ENCODE measurements around the gene ZNF668.

ZNF668 gene

DNA sequence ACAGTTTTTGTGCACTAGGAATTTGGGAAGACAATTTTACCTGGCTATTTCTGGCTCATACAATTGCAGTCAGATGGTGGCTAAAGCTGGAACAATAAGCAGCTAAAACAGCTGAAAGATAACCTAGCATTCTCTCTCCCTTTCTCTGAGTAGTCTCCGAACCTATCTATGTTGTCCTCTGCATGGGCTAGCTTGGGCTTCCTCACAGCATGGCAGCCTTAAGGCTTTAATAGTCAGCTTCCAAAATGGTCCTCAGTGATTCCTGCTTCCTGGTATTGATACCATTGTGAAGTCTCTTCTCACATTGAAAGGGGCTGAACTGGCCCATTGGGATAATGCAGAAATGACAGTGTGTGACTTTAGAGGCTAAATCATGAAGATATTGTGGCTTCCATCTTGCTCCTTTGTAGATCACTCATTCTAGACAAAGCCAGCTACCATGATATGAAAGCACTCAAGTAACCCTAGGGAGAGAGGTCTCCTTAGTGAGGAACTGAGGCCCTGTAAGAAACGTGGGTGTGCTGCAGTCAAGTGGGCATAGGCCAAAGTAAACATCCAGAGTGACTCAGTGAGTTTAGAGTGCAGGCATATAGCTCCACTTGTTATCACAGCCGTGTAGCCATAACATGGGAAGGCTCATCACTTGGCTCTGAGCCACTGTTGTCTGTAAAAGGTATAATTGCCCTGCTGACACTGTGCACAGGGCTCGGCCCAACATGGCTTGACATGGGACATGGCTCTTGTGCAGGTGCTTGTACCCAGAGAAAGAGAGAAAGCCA lies 26.0 kb upstream of the ZNF668 start:
- H3K27ac Mint-ChIP-seq = no peak overlapping the region
- H3K36me3 Mint-ChIP-seq (ENCODE audit: low read depth) = no peaks in the 10 kb centered on the region
- peaks cover 9% of the 10 kb centered on the region for H3K4me1 Mint-ChIP-seq
- no peak for TF ChIP-seq CTCF (IDR thresholded peaks at IDR 0.05)
- H3K9me3 Mint-ChIP-seq = peaks cover 21% of the 10 kb centered on the region
- no peak overlapping the region for H3K4me3 Mint-ChIP-seq
- DNase-seq = no peak
- H3K27me3 Mint-ChIP-seq (ENCODE audit: low read depth, poor library complexity) = peaks cover 13% of the 10 kb centered on the region

DNA sequence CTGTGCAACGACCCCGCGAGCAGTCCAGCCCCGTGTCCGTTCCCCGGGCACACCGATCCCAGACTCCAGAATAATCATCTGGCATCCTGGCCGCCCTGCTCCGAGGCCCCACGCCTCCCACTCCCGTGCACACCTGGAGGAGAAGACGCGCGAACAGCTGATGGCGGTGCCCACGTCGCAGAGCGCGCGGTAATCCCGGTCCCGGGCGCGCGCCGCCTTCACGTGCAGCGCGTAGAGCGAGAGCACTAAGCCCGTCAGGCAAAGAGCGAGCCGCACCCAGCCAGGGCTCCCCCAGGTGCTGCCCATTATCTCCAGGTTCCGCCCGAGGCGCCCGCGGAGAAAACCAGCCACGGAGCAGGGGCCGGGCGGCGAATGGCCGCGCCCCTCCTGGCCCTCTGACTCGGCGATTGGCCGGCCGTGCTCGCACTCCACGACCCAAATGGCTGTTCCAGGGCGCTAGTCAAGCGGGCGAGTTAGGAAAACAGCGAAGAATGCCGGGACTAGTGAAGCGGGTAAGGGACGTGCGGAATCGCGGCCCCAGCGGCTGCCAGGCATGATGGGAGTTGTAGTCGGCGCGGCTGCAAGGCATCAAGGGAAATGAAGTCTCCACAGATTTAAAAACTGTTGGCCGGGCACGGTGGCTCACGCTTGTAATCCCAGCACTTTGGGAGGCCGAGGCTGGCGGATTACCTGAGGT lies 20.5 kb upstream of the ZNF668 start, which contains the start of gene VKORC1:
Gene VKORC1 (minus strand): TSS at position 374 of the 697 bp plus-strand sequence. CDS start 68 bp downstream, at position 306.
- TF ChIP-seq CTCF (IDR thresholded peaks at IDR 0.05) = no peak
- peak; percentile 91 for DNase-seq
- peaks cover 7% of the 10 kb centered on the region for H3K27me3 Mint-ChIP-seq (ENCODE audit: low read depth, poor library complexity)
- H3K27ac Mint-ChIP-seq = peak within 1 kb of the TSS; percentile 88
- H3K4me3 Mint-ChIP-seq = peak within 1 kb of the TSS; percentile 99
- peaks cover 10% of the 10 kb centered on the region for H3K9me3 Mint-ChIP-seq
- peaks cover 9% of the 10 kb centered on the region for H3K36me3 Mint-ChIP-seq (ENCODE audit: low read depth)
- H3K4me1 Mint-ChIP-seq = peaks cover 24% of the 10 kb centered on the region

- H3K27ac Mint-ChIP-seq = peak overlapping the region; percentile 88
- DNase-seq = peak; percentile 23
- peak overlapping the region; percentile 99 for H3K4me3 Mint-ChIP-seq
- no peak for TF ChIP-seq CTCF (IDR thresholded peaks at IDR 0.05)
- peaks cover 4% of the 10 kb centered on the region for H3K27me3 Mint-ChIP-seq (ENCODE audit: low read depth, poor library complexity)
- H3K36me3 Mint-ChIP-seq (ENCODE audit: low read depth) = peaks cover 9% of the 10 kb centered on the region
- peaks cover 10% of the 10 kb centered on the region for H3K9me3 Mint-ChIP-seq
- peaks cover 24% of the 10 kb centered on the region for H3K4me1 Mint-ChIP-seq
Observed at GRCh38 chr16:31094088-31094423, 20.0 kb upstream of the ZNF668 start.

- peaks cover 9% of the 10 kb centered on the region for H3K36me3 Mint-ChIP-seq (ENCODE audit: low read depth)
- H3K4me1 Mint-ChIP-seq = peaks cover 24% of the 10 kb centered on the region
- H3K27ac Mint-ChIP-seq = no peak overlapping the region
- H3K9me3 Mint-ChIP-seq = peaks cover 10% of the 10 kb centered on the region
- H3K4me3 Mint-ChIP-seq = peak overlapping the region; percentile 99
- no peak for TF ChIP-seq CTCF (IDR thresholded peaks at IDR 0.05)
- H3K27me3 Mint-ChIP-seq (ENCODE audit: low read depth, poor library complexity) = peaks cover 4% of the 10 kb centered on the region
- DNase-seq = peak; percentile 41
Observed at GRCh38 chr16:31093132-31093703, 19.2 kb upstream of the ZNF668 start.

- peaks cover 4% of the 10 kb centered on the region for H3K27me3 Mint-ChIP-seq (ENCODE audit: low read depth, poor library complexity)
- peak overlapping the region; percentile 99 for H3K4me3 Mint-ChIP-seq
- H3K9me3 Mint-ChIP-seq = peaks cover 10% of the 10 kb centered on the region
- DNase-seq = no peak
- no peak for TF ChIP-seq CTCF (IDR thresholded peaks at IDR 0.05)
- peaks cover 24% of the 10 kb centered on the region for H3K4me1 Mint-ChIP-seq
- no peak overlapping the region for H3K27ac Mint-ChIP-seq
- peaks cover 9% of the 10 kb centered on the region for H3K36me3 Mint-ChIP-seq (ENCODE audit: low read depth)
Observed at GRCh38 chr16:31092330-31092729, 18.3 kb upstream of the ZNF668 start.

Data from nephron progenitor cell (in vitro differentiated cells).